ENCODE data around the gene EPS15. TPM values are rescaled to one million over a fixed set of nuclear protein-coding genes. Genes with fewer than 3 reads are reported as not detected.

Gene EPS15
- total and polyA plus RNA-seq, 2 of the 8 experiments (the other 6 are each of a cell fraction or from before 2014, with no cell fraction given): 15.9 to 57.2 TPM

- no peak for TF ChIP-seq HDAC2 (IDR thresholded peaks at IDR 0.05; ENCODE audit: borderline replicate concordance in 1 of 2, low read depth in 2 of 2, low read length in 2 of 2)
- TF ChIP-seq RFX5 (IDR thresholded peaks at IDR 0.05; ENCODE audit: borderline replicate concordance, low read depth, low read length): no peak
- TF ChIP-seq RBBP5 (IDR thresholded peaks at IDR 0.05; ENCODE audit: borderline replicate concordance, low read depth, low read length): no peak
- no peak for TF ChIP-seq MAFK (IDR thresholded peaks at IDR 0.05; ENCODE audit: low read depth, low read length)
- no peak for TF ChIP-seq NRF1 (IDR thresholded peaks at IDR 0.05; ENCODE audit: low read depth, low read length)
- TF ChIP-seq SP4 (IDR thresholded peaks at IDR 0.05; ENCODE audit: low read length): no peak
- TF ChIP-seq ASH2L (IDR thresholded peaks at IDR 0.05; ENCODE audit: low read length): no peak
- no peak for TF ChIP-seq KDM4A (IDR thresholded peaks at IDR 0.05; ENCODE audit: low read depth, low read length, severe bottlenecking)
- TF ChIP-seq SIRT6 (IDR thresholded peaks at IDR 0.05; ENCODE audit: low read length): no peak
- no peak for TF ChIP-seq CBX8 (IDR thresholded peaks at IDR 0.05; ENCODE audit: borderline replicate concordance, low read depth, low read length)
These were observed 73.5 kb downstream of the EPS15 start (continued) for GRCh38 chr1:51445351-51446090.

Data from H1 (cell line).